ENCODE measurements around the gene THSD1. TPM values are rescaled to one million over a fixed set of nuclear protein-coding genes. Genes with fewer than 3 reads are reported as not detected.
A peak's percentile ranks its signal among the peaks of the same experiment; 100 is the strongest.

THSD1 gene
- total RNA-seq, 1 experiment from 2014 or later: 3.3 TPM

GRCh38 chr13:52353193-52353592 is 52.8 kb downstream of the THSD1 start:
- in situ Hi-C loops (cut with HindIII; ENCODE audit: low pct_unique_long_range_greater_than_20kb, low sequenced_read_pairs): no loop called here
- ChIA-PET CTCF (interaction anchor here (0.6 kb wide), 1 partner anchor 22 kb away, joined by 6 read pairs; no protein-coding TSS in a partner anchor), POLR2A (interaction anchor here (0.7 kb wide), 1 partner anchor 47 kb away, joined by 15 read pairs; no protein-coding TSS in a partner anchor)
- ATAC-seq: no peak
- Histone ChIP-seq H3K27ac (ENCODE audit: low read length) (no peak overlapping the region), H3K36me3 (ENCODE audit: control insufficient read depth, insufficient read depth, low read length) (no peaks in the 10 kb centered on the region), H3K9me3 (ENCODE audit: control insufficient read depth, insufficient read depth, low read depth, low read length) (no peaks in the 10 kb centered on the region), H3K4me3 (ENCODE audit: low read depth in 2 of 2, low read length in 2 of 2) (no peak overlapping the region), H3K27me3 (ENCODE audit: control insufficient read depth, insufficient read depth, low read length) (no peaks in the 10 kb centered on the region), H3K4me1 (ENCODE audit: control insufficient read depth, insufficient read depth, low read length) (no peaks in the 10 kb centered on the region; the same call in 1 of the 2 replicates)
- no TSS peak for BruUV-seq (replicated peaks)
- DNase-seq (ENCODE audit: low read depth, low spot score): no peak
- TF ChIP-seq SIN3A (IDR thresholded peaks at IDR 0.05; ENCODE audit: borderline replicate concordance, insufficient read depth, low read depth, low read length) (no peak), TCF7L2 (IDR thresholded peaks at IDR 0.05; ENCODE audit: low read depth, low read length) (no peak), CTCF (IDR thresholded peaks at IDR 0.05) (no peak), REST (IDR thresholded peaks at IDR 0.05; ENCODE audit: insufficient read depth in 1 of 2, low read depth in 2 of 2, low read length in 1 of 2) (no peak), POLR2AphosphoS5 (IDR thresholded peaks at IDR 0.05; ENCODE audit: low read depth, low read length) (no peak)
- intact Hi-C loops (cut with micrococcal nuclease; ENCODE audit: unreplicated experiment): no loop called here

- BruUV-seq (replicated peaks): no TSS peak
These were observed 56.8 kb downstream of the THSD1 start for GRCh38 chr13:52348983-52349780.

More at GRCh38 chr13:52348983-52349780, 56.8 kb downstream of the THSD1 start:
- in situ Hi-C loops (cut with HindIII; ENCODE audit: low pct_unique_long_range_greater_than_20kb, low sequenced_read_pairs) (no loop called here), intact Hi-C loops (cut with micrococcal nuclease; ENCODE audit: unreplicated experiment) (no loop called here)
- peaks cover 5% of the 10 kb centered on the region for H3K4me1 ChIP-seq (ENCODE audit: control insufficient read depth, insufficient read depth, low read length)
- TF ChIP-seq POLR2AphosphoS5 (IDR thresholded peaks at IDR 0.05; ENCODE audit: low read depth, low read length) (no peak), REST (IDR thresholded peaks at IDR 0.05; ENCODE audit: insufficient read depth in 1 of 2, low read depth in 2 of 2, low read length in 1 of 2) (no peak), CTCF (IDR thresholded peaks at IDR 0.05) (no peak), TCF7L2 (IDR thresholded peaks at IDR 0.05; ENCODE audit: low read depth, low read length) (no peak), SIN3A (IDR thresholded peaks at IDR 0.05; ENCODE audit: borderline replicate concordance, insufficient read depth, low read depth, low read length) (no peak)
- no peak overlapping the region for H3K4me3 ChIP-seq (ENCODE audit: low read depth in 2 of 2, low read length in 2 of 2)
- no peaks in the 10 kb centered on the region for H3K9me3 ChIP-seq (ENCODE audit: control insufficient read depth, insufficient read depth, low read depth, low read length)
- CTCF ChIA-PET: no interaction called here
- POLR2A ChIA-PET: interaction anchor here (0.6 kb wide), 1 partner anchor 641 kb away, joined by 3 read pairs; no protein-coding TSS in a partner anchor
- peak overlapping the region; percentile 36 for H3K27ac ChIP-seq (ENCODE audit: low read length)
- ATAC-seq (peak; percentile 73; the same call in 1 of the 2 replicates), DNase-seq (ENCODE audit: low read depth, low spot score) (peak; percentile 15)
- no peaks in the 10 kb centered on the region for H3K36me3 ChIP-seq (ENCODE audit: control insufficient read depth, insufficient read depth, low read length)
- no peaks in the 10 kb centered on the region for H3K27me3 ChIP-seq (ENCODE audit: control insufficient read depth, insufficient read depth, low read length)
